Measurements from ENCODE around the gene CTDSPL2. TPM values are rescaled to one million over a fixed set of nuclear protein-coding genes. Genes with fewer than 3 reads are reported as not detected.
A peak's percentile ranks its signal among the peaks of the same experiment; 100 is the strongest.
"Not testable (repeated sequence)": the region's sequence is repeated elsewhere in the genome, so short reads cannot be mapped to it uniquely, and the experiment has no call there.

The CTDSPL2 gene
- total RNA-seq, 1 donor from 2014 or later, result 37.2 TPM

DNA sequence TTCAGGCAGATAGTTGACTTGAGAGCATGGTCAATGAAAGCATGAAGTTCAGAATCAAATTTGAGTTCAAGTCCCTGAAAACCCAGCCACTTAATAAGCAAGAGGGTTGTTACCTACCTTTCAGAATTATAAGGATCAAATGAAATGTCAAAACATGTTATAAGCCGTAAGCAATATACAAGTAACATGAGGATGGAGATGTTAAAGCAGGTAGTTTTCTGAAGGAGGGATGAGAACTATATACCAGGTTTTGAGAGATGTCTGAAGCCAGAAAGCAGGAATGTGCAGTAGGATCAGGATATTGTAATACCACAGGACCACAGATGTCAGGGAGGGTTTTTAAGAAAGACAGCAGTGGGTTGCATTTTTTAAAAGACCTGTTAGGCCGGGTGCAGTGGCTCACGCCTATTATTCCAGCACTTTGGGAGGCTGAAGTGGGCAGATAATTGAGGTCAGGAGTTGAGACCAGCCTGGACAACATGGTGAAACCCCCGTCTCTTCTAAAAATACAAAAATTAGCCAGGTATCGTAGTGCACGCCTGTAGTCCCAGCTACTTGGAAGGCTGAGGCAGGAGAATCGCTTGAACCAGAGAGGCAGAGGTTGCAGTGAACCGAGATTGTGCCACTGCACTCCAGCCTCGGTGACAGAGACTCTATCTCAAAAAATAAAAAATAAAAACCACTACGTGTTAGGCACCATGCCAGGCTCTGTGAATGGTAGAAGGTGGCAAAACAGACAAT lies 102.6 kb downstream of the CTDSPL2 start:
- ATAC-seq, result no peak
- TF ChIP-seq, protein P1, sequence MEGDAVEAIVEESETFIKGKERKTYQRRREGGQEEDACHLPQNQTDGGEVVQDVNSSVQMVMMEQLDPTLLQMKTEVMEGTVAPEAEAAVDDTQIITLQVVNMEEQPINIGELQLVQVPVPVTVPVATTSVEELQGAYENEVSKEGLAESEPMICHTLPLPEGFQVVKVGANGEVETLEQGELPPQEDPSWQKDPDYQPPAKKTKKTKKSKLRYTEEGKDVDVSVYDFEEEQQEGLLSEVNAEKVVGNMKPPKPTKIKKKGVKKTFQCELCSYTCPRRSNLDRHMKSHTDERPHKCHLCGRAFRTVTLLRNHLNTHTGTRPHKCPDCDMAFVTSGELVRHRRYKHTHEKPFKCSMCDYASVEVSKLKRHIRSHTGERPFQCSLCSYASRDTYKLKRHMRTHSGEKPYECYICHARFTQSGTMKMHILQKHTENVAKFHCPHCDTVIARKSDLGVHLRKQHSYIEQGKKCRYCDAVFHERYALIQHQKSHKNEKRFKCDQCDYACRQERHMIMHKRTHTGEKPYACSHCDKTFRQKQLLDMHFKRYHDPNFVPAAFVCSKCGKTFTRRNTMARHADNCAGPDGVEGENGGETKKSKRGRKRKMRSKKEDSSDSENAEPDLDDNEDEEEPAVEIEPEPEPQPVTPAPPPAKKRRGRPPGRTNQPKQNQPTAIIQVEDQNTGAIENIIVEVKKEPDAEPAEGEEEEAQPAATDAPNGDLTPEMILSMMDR (IDR thresholded peaks at IDR 0.05), result no peak
- no peak for DNase-seq

DNA sequence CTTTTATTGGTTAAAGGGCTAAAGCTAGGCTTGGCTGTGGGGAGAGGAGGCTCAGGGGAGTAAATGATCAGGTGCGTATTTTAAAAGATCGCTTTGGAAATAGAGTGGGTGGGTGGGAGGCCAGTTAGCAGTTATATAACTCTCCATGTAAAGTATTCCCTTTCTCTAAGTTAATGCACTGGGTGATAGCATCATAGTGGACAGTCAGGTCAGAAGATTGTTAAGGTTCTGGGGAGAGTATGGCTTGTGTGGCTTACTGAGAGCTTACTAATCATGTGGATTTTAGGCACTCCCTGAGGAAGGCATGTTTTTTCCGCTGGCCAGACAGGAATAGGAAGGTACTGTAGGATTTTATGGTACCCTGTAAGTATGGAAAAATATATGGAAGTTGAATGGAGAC lies 103.2 kb downstream of the CTDSPL2 start:
- H3K4me1 ChIP-seq, result peaks cover 10% of the 10 kb centered on the region
- DNase-seq, result no peak
- H3K4me3 ChIP-seq, result no peak overlapping the region
- no peak overlapping the region for H3K27ac ChIP-seq
- intact Hi-C loops (cut with DNase I), result no loop called here
- no peaks in the 10 kb centered on the region for H3K27me3 ChIP-seq (ENCODE audit: low read depth)
- H3K9me3 ChIP-seq, result no peaks in the 10 kb centered on the region
- TF ChIP-seq, protein P1 (IDR thresholded peaks at IDR 0.05), result no peak
- no peak for ATAC-seq
- H3K36me3 ChIP-seq, result peaks cover 11% of the 10 kb centered on the region

More for the DNA sequence above, 102.6 kb downstream of the CTDSPL2 start:
- intact Hi-C loops (cut with DNase I), result no loop called here
- Histone ChIP-seq H3K27ac (no peak overlapping the region), H3K27me3 (ENCODE audit: low read depth) (no peaks in the 10 kb centered on the region), H3K4me3 (no peak overlapping the region), H3K9me3 (no peaks in the 10 kb centered on the region), H3K36me3 (peaks cover 16% of the 10 kb centered on the region), H3K4me1 (peaks cover 4% of the 10 kb centered on the region)

DNA sequence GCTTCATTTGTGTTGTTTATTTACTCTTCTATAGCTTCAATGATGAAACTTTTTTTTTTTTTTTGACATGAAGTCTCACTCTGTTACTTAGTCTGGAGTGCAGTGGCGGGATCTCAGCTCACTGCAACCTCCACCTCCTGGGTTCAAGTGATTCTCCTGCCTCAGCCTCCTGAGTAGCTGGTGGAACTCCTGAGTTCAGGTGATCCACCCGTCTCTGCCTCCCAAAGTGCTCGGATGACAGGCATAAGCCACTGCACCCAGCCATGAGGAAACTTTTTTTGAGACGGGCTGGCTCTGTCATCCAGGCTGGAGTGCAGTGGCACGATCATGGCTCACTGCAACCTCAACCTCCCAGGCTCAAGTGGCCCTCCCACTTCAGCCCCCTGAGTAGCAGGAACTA lies 104.8 kb downstream of the CTDSPL2 start:
- H3K27me3 ChIP-seq (ENCODE audit: low read depth); intact Hi-C loops (cut with DNase I); H3K4me3 ChIP-seq; H3K36me3 ChIP-seq; ATAC-seq; H3K9me3 ChIP-seq; DNase-seq; H3K27ac ChIP-seq: not testable (repeated sequence)
- H3K4me1 ChIP-seq, result peaks cover 14% of the 10 kb centered on the region

DNA sequence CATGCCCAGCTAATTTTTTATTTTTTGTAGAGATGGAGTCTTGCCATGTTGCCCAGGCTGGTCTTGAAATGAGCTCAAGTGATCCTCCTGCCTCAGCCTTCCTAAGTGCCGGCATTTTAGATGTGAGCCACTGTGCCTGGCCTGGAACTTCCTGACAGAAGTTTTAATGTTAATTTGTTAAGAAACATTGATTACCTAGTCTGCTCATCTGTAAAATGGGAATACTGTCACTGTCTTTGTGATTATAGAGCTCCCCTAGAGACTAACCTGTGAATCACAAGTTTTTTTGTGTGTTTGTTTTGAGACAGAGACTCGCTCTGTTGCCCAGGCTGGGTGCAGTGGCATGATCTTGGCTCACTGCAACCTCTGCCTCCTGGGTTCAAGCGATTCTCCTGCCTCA lies 105.3 kb downstream of the CTDSPL2 start:
- peaks cover 16% of the 10 kb centered on the region for H3K4me1 ChIP-seq
- H3K36me3 ChIP-seq, result no peaks in the 10 kb centered on the region
- H3K27ac ChIP-seq, result no peak overlapping the region
- no peaks in the 10 kb centered on the region for H3K27me3 ChIP-seq (ENCODE audit: low read depth)
- H3K4me3 ChIP-seq, result no peak overlapping the region
- DNase-seq (no peak), ATAC-seq (no peak)
- no peaks in the 10 kb centered on the region for H3K9me3 ChIP-seq
- TF ChIP-seq, protein P1 (IDR thresholded peaks at IDR 0.05), result no peak
- intact Hi-C loops (cut with DNase I), result no loop called here

DNA sequence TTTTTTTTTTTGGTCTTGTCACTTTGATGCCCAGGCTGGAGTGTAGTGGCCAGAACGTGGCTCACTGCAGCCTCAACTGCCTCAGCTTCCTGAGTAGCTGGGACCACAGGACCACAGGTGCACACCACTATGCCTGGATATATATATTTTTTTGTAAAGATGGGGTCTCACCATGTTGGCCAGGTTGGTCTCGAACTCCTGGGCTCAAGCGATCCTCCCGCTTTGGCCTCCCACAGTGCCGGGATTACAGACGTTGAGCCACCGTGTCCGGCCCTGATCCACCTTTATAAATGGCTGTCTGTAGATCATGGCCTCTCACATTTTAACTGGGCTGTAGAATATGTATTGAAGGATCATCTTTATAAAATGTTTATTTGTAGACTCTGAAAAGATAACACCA lies 107.7 kb downstream of the CTDSPL2 start:
- no peak overlapping the region for H3K4me3 ChIP-seq
- no peaks in the 10 kb centered on the region for H3K9me3 ChIP-seq
- intact Hi-C loops (cut with DNase I), result no loop called here
- DNase-seq (no peak), ATAC-seq (no peak)
- TF ChIP-seq, protein P1 (IDR thresholded peaks at IDR 0.05), result no peak
- H3K36me3 ChIP-seq, result peaks cover 8% of the 10 kb centered on the region
- H3K4me1 ChIP-seq, result peaks cover 31% of the 10 kb centered on the region
- no peaks in the 10 kb centered on the region for H3K27me3 ChIP-seq (ENCODE audit: low read depth)
- no peak overlapping the region for H3K27ac ChIP-seq

DNA sequence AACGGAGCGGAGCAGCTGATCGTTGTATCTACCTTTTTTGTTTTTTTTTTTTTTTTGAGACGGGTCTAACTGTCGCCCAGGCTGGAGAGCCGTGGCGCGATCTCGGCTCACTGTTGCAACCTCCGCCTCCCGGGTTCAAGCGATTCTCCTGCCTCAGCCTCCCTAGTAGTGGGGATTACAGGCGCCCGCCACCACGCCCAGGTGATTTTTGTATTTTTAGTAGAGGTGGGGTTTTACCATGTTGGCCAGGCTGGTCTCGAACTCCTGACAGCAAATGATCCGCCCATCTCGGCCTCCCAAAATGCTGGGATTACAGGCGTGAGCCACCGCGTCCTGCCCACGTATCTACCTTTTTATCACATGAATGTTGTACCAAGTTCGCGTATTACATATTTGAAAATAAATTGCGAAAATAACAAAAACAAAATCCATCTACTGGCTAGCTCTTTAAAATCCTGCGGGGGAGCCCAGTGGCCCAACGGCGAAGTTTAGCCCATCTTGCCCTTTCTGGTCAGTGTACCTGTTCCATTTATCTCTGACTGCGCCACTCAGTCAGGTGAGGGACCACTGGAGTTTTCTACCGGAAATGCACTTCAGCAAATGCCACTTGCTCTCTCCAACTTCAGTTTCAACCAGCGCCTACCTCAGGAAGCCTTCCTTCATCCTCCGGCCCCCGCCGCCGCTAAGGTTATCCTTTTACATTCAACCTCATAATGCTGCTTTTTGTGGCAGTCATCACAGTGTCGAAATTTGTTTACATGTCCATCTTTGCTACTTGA lies 108.3 kb downstream of the CTDSPL2 start:
- Histone ChIP-seq H3K36me3 (peaks cover 8% of the 10 kb centered on the region), H3K4me3 (peak overlapping the region; percentile 96), H3K27me3 (ENCODE audit: low read depth) (no peaks in the 10 kb centered on the region), H3K4me1 (peaks cover 31% of the 10 kb centered on the region), H3K9me3 (no peaks in the 10 kb centered on the region), H3K27ac (peak overlapping the region; percentile 93)
- no peak for DNase-seq
- peak in 1 of 2 donors; percentile 13 for ATAC-seq
- TF ChIP-seq, protein P1 (IDR thresholded peaks at IDR 0.05), result no peak
- intact Hi-C loops (cut with DNase I), result no loop called here

Measured in lower lobe of right lung (tissue), 2 donors.